HG03457 (cell line): ENCODE results near the gene KPNA1.

ENCODE experiments used
- ATAC-seq: cut with Tn5 transposase; IDR thresholded peaks from one replicate; pipeline ENCODE4 v1.9.1; 2021; ENCODE audit warnings: moderate number of reproducible peaks; ENCODE audit not compliant: unreplicated experiment

Gene KPNA1

GRCh38 chr3:122514123-122515019 lies at the start of gene KPNA1:
TSS of gene KPNA1 (minus strand) at chr3:122514939. CDS start at chr3:122496565, 18,374 bp downstream.
- ATAC-seq, result peak; percentile 67

- ATAC-seq, result peak; percentile 83
Measured at GRCh38 chr3:122564155-122564912, 49.6 kb upstream of the KPNA1 start, which contains the start of the genes DTX3L and PARP9. TSS of gene DTX3L (plus strand) at chr3:122564338. CDS start at chr3:122564427, 89 bp downstream. TSS of gene PARP9 (minus strand) at chr3:122564300. CDS start at chr3:122559620, 4,680 bp downstream.

GRCh38 chr3:122563717-122564025 lies 48.9 kb upstream of the KPNA1 start:
- ATAC-seq, result no peak

DNA sequence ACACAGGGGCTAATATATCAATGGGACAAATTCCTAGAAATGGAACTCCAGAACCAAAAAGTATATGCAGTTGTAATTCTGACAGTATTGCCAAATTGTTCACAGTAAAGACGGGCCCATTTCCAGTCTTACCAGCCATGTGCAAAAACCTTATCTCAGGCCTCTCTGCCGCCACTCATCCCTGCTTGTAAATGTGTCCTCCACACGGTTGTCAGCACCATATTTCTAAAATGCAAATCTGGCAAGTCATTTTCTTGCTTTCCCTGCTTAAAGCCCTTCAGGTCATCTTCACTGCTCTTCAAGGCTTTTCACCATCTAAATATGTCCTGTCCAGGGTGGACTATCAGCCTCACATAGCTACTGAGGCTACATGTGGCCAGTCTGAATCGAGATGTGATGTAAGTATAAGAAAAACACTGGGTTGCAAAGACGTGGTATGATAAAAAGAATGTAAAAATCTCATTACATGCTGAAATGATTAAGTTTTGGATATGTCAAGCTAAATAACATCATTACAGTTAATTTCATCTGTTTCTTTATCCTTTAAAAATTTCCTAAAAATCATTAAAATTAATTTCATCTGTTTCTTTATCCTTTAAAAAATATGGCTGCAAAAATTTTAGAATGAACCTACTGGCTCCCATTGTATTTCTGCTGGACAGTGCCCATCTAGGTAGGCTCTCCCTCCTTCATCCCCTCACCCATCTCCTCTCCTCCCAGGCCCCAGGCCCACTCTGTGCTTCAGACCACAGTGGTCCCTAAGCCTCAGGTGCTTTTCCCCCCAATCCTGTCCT lies 48.4 kb upstream of the KPNA1 start:
- ATAC-seq, result no peak

DNA sequence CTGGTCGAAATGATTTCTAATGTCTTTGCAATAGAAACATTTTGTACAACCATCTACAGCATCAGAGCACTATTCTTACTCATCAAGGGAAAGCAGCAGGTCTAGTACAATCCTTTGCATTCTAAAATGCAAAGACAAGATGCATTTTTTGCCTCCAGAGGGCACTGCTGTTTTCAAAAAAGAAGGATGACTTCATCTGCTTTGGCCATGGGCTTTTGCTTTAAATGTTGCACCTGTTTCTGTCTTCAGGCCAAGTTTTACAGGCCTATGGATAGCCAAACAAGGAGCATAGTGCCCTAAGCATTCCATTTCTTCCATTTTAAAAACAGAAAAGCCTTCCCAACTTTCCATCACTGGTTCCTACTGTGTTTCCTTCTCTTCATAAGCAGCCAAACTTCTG lies 45.9 kb upstream of the KPNA1 start:
- ATAC-seq, result no peak

DNA sequence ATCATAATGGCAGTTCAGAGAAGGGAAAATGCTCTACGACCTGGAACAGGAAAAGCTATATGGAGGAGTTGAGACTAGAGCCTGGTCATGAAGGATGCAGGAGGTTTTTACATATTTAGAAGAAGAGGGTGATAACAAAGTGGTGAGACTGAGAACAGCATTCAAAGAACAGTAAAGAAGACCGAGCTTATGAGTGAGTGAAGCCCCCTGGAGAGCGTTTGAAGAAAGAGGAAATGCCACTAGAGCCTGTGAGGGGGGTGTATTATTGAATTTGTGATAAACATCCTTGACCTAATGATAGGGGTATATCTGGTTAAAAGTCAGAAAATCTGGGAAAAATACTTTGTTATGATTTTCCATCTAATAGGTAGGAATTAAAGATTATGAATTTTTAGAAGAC lies 45.2 kb upstream of the KPNA1 start:
- ATAC-seq, result no peak

- ATAC-seq, result no peak
Measured at GRCh38 chr3:122558605-122559004, 43.9 kb upstream of the KPNA1 start.

GRCh38 chr3:122557356-122557755 lies 42.6 kb upstream of the KPNA1 start:
- ATAC-seq, result no peak

GRCh38 chr3:122555275-122556071 lies 40.7 kb upstream of the KPNA1 start:
- ATAC-seq, result no peak

GRCh38 chr3:122553171-122553570 lies 38.4 kb upstream of the KPNA1 start:
- no peak for ATAC-seq

DNA sequence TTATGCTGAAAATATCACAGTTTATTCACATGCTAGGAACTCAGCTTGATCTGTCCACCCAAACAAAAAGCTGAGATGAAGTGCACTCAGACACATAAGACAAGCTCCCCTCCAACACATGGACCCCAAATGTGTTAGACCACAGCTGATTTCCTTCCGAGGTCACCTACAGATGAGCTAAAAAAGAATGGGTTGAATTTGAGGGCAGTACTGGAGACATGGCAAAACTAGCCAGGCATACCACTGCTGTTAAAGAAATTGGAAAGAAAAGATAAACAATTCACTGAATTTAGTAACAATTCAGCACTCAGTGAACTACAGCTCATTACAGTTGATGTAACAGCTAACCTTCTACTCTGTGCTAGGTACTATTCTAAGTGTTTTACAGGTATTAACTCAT lies 33.9 kb upstream of the KPNA1 start:
- ATAC-seq, result no peak

- ATAC-seq, result no peak
Measured at GRCh38 chr3:122548076-122548475, 33.3 kb upstream of the KPNA1 start.

DNA sequence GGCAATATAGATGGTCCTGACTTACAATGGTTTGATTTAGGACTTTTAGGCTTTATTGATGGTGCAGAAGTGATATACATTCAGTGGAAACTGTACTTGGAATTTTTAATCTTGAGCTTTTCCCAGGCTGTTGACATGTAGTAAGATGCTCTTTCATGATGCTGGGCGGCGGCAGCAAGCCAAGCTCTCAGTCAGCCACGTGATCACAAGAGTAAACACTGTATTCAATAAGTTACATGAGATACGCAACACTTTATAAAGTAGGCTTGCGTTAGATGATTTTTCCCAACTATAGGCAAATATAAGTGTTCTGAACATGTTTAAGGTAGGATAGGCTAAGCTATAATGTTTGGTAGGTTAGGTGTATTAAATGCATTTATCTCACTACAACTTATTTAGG lies 31.4 kb upstream of the KPNA1 start:
- no peak for ATAC-seq

- no peak for ATAC-seq
Measured at GRCh38 chr3:122538956-122539490, 24.3 kb upstream of the KPNA1 start.

GRCh38 chr3:122536632-122537001 lies 21.9 kb upstream of the KPNA1 start:
- ATAC-seq, result no peak

DNA sequence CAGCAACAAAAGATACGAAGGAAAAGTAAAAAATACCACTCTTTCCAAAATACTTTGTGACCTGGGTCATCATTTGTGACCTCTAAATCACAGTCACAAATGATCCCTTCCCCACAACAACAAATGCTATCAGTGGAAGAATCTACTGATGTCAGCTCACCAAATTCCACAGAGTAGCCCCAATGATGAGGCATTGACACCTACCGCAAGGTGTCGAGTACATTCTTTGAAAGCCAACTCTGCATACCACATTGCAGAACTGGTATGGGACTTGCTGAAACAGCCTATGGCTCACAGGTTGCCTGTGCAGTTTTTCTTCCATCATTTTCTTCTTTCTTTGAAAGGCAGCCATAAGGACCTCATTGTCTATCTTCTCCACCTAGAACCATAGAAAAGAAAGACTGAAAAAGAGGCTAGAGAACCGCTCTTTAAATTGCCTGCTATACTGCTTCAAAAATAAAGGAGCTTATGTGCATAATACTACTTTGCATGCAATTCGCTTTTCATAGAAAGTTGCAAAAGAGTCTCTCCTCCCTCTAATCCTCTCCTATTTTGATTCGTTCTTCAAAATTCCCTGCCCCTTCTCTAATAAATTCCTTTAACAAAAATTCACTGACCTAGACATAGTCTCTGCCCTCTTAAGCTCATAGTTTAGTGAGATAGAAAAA lies 21.4 kb upstream of the KPNA1 start:
- no peak for ATAC-seq

GRCh38 chr3:122533931-122534334 lies 19.2 kb upstream of the KPNA1 start:
- ATAC-seq, result peak; percentile 98

GRCh38 chr3:122533480-122533879 lies 18.7 kb upstream of the KPNA1 start:
- ATAC-seq, result no peak

- no peak for ATAC-seq
Measured at GRCh38 chr3:122530164-122530563, 15.4 kb upstream of the KPNA1 start.

- no peak for ATAC-seq
Measured at GRCh38 chr3:122523317-122523716, 8.6 kb upstream of the KPNA1 start.
